ENCODE results near the gene SPOCK3. TPM values are rescaled to one million over a fixed set of nuclear protein-coding genes. Genes with fewer than 3 reads are reported as not detected.

The SPOCK3 gene
- total and polyA plus RNA-seq, 4 donors = 0.08 to 0.42 (median 0.24) TPM

GRCh38 chr4:166989886-166990285 lies 244.4 kb downstream of the SPOCK3 start:
- TF ChIP-seq RAD21 (IDR thresholded peaks at IDR 0.05) (no peak), HNF4A (conservative IDR thresholded peaks at IDR 0.05) (no peak), TAF1 (conservative IDR thresholded peaks at IDR 0.05) (no peak), ATF3 (IDR thresholded peaks at IDR 0.05) (no peak), YY1 (IDR thresholded peaks at IDR 0.05) (no peak), FOXA2 (IDR thresholded peaks at IDR 0.05) (no peak), NR2F2 (IDR thresholded peaks at IDR 0.05) (no peak), GABPA (IDR thresholded peaks at IDR 0.05 in 1 of 2, conservative IDR thresholded peaks at IDR 0.05 in 1 of 2) (no peak), JUND (IDR thresholded peaks at IDR 0.05) (no peak), HNF4G (IDR thresholded peaks at IDR 0.05) (no peak), CTCF (IDR thresholded peaks at IDR 0.05; ENCODE audit: low read depth, low read length, missing input control) (no peak), FOXA1 (IDR thresholded peaks at IDR 0.05) (no peak), RXRA (IDR thresholded peaks at IDR 0.05) (no peak), EGR1 (IDR thresholded peaks at IDR 0.05; ENCODE audit: low read depth in 2 of 2) (no peak), SP1 (IDR thresholded peaks at IDR 0.05) (no peak)
- TF ChIP-seq, protein P1, sequence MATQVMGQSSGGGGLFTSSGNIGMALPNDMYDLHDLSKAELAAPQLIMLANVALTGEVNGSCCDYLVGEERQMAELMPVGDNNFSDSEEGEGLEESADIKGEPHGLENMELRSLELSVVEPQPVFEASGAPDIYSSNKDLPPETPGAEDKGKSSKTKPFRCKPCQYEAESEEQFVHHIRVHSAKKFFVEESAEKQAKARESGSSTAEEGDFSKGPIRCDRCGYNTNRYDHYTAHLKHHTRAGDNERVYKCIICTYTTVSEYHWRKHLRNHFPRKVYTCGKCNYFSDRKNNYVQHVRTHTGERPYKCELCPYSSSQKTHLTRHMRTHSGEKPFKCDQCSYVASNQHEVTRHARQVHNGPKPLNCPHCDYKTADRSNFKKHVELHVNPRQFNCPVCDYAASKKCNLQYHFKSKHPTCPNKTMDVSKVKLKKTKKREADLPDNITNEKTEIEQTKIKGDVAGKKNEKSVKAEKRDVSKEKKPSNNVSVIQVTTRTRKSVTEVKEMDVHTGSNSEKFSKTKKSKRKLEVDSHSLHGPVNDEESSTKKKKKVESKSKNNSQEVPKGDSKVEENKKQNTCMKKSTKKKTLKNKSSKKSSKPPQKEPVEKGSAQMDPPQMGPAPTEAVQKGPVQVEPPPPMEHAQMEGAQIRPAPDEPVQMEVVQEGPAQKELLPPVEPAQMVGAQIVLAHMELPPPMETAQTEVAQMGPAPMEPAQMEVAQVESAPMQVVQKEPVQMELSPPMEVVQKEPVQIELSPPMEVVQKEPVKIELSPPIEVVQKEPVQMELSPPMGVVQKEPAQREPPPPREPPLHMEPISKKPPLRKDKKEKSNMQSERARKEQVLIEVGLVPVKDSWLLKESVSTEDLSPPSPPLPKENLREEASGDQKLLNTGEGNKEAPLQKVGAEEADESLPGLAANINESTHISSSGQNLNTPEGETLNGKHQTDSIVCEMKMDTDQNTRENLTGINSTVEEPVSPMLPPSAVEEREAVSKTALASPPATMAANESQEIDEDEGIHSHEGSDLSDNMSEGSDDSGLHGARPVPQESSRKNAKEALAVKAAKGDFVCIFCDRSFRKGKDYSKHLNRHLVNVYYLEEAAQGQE (IDR thresholded peaks at IDR 0.05) = no peak
- TF ChIP-seq, protein P2, sequence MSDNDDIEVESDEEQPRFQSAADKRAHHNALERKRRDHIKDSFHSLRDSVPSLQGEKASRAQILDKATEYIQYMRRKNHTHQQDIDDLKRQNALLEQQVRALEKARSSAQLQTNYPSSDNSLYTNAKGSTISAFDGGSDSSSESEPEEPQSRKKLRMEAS (IDR thresholded peaks at IDR 0.05) = no peak
- TF ChIP-seq, protein P3, sequence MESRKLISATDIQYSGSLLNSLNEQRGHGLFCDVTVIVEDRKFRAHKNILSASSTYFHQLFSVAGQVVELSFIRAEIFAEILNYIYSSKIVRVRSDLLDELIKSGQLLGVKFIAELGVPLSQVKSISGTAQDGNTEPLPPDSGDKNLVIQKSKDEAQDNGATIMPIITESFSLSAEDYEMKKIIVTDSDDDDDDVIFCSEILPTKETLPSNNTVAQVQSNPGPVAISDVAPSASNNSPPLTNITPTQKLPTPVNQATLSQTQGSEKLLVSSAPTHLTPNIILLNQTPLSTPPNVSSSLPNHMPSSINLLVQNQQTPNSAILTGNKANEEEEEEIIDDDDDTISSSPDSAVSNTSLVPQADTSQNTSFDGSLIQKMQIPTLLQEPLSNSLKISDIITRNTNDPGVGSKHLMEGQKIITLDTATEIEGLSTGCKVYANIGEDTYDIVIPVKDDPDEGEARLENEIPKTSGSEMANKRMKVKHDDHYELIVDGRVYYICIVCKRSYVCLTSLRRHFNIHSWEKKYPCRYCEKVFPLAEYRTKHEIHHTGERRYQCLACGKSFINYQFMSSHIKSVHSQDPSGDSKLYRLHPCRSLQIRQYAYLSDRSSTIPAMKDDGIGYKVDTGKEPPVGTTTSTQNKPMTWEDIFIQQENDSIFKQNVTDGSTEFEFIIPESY (IDR thresholded peaks at IDR 0.05) = no peak
- no peaks in the 10 kb centered on the region for H3K36me3 ChIP-seq (ENCODE audit: control insufficient read depth in 4 of 4, insufficient read depth in 3 of 4, low read depth in 1 of 4, low read length in 3 of 4)
- DNase-seq (ENCODE audit: low spot score) = no peak
- H3K9ac ChIP-seq (ENCODE audit: low read depth in 1 of 2, low read length in 2 of 2) = no peak overlapping the region
- H3K4me1 ChIP-seq (ENCODE audit: control insufficient read depth in 4 of 4, insufficient read depth in 4 of 4, low read length in 3 of 4) = no peaks in the 10 kb centered on the region
- no peak overlapping the region for H3K27ac ChIP-seq (ENCODE audit: low read depth in 1 of 2, low read length in 2 of 2)
- no peaks in the 10 kb centered on the region for H3K9me3 ChIP-seq (ENCODE audit: control insufficient read depth in 4 of 4, low read length in 3 of 4)
- H3K4me3 ChIP-seq (ENCODE audit: low read depth in 1 of 3, low read length in 3 of 3) = no peak overlapping the region
- 48% methylated on average over 1 of the region's 1 CpG for WGBS
- H3K27me3 ChIP-seq (ENCODE audit: control insufficient read depth in 4 of 4, insufficient read depth in 4 of 4, low read length in 3 of 4) = no peaks in the 10 kb centered on the region

Data from liver (tissue), 9 donors.